Left hindlimb (tissue), 1 donor: ENCODE measurements around the gene PAPOLG.
"Not testable (repeated sequence)": the region's sequence is repeated elsewhere in the genome, so short reads cannot be mapped to it uniquely, and the experiment has no call there.

ENCODE experiments used
- DNase-seq: peaks from one replicate; pipeline ENCODE4 v3.0.0-alpha.2; 2018

Gene PAPOLG

DNA sequence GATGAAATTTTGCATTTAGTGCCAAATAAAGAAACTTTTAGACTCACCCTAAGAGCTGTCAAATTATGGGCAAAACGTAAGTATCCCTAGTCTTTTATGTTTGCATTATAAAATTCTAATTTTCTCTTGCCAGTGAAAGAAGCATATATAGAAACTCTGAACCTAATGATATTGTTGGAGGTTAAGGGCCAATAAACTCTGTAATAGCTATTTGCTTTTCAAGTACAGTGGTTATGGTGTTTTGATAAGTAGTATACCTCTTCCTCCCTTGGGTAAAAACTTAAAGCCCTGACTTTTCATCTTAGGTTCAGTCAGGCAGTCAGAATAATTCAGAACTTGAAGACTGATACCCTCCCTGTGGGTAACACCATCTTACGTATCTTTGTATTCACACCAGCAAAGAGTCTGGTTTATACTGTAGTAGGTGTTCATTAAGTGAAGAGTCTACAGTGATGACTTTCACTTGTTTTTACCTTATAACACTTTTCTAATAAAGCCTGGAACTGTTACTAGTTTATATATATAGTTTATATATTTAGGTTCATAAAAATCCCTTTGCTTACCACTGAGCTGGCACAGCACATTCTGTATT is 19.1 kb downstream of the PAPOLG start:
- DNase-seq, result no peak

DNA sequence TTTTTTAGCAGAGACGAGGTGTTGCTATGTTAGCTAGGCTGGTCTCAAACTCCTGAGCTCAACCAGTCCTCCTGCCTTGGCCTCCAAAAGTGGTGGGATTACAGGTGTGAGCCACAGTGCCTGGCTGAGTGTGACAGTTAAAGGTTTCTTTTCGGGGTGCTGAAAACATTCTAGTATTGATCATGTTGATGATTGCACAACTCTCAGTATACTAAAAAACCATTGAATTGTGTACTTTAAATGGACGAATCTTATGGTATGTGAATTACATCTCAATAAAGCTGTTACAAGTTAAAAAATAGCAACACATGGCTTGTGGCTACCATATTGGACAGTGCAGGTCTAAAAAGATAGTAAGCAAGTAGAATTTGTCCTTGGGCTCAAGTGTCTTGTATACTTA is 22.3 kb downstream of the PAPOLG start:
- DNase-seq, result no peak

- DNase-seq, result no peak
Measured at GRCh38 chr2:60779426-60779825, 23.4 kb downstream of the PAPOLG start.

GRCh38 chr2:60780721-60781120 is 24.7 kb downstream of the PAPOLG start:
- no peak for DNase-seq

GRCh38 chr2:60793169-60793568 is 37.1 kb downstream of the PAPOLG start:
- DNase-seq, result no peak

- no peak for DNase-seq
Measured at GRCh38 chr2:60794271-60794863, 38.3 kb downstream of the PAPOLG start.

DNA sequence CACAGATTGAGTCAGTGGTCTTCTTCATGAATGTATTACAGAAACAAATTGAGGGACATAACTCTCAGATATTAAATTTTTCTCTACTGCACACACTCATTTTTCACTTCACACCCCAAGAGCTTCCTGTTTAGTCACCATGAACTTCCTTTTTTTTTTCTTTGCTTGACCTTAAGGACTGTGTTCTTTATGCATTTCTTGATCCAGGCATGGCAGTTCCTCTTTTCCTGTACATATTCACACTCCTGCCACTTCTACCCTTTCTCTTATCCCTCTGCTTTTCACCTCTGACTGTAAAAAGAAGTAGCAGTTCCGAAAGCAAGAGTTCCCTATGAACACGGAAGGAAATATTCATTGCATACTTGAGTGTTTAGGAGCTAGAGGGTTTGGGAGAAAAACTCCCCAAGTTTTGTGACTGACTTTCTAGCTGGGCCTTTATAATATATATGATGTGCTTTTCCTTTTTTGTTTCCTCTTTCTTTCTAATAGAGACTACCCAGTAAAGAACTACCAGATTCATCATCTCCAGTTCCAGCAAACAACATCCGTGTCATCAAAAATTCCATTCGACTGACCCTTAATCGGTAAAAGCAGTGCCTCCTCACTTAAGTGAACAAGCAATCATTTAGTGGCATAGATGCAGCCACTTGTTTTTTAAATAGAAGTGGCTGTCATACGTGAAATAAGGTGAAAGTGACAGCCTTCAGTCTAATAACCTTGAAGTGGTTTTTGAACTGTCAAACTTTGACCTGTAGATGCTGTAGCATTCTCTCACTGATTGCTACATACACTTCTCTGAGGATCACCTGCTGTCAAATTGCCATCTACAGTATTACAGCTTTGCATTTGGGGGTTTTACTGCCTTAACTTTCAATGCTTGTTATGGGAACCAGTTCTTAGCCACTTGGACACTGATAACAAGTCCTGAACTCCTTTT is 40.8 kb downstream of the PAPOLG start:
- no peak for DNase-seq

- DNase-seq, result no peak
Measured at GRCh38 chr2:60804473-60804872, 48.4 kb downstream of the PAPOLG start.

DNA sequence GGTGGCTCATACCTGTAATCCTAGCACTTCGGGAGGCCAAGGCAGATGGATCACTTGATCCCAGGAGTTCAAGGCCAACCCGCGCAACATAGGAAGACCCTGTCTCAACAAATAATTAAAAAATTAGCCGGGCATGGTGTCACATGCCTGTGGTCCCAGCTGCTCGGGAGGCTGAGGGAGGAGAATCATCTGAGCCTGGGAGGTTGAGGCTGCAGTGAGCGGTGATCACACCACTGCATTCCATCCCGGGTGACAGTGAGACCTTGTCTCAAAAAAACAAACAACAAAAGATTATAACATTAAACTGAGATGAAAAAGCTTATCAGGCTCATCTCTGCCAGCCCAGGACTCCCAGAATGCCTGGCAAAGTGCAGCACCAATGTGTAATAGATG is 50.5 kb downstream of the PAPOLG start:
- DNase-seq, result no peak

DNA sequence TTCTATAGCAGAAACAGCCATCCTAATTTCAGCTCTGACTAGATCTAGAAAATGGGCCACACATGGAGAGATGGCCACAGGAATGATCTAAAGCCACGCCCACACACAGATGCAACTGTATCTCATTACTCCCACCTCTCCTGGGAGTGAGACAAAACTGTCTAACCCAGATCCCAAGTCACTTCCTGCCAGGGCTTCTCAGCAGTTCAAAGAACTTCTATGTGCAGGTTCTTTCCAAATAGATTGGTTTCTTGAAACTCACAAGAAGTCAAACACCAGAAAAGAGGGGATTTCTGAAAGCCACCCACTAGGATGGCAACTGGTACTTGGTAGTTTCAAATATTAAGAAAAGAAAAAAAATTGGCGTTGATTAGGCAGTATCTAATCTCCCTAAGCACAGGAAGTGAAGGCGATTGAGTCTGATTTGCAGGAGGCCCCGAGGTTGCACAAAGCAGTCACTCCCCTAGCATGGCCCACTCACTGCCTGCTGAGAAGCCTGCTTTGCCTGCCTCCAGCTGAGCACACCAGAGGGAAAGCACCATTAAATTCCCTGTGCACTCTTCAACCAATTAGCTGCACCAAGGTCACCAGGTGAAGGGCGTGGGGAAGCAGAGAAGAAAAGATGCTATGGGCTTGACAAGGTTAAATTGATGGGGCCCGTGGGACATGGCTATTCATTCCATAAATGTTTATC is 51.1 kb downstream of the PAPOLG start:
- no peak for DNase-seq

DNA sequence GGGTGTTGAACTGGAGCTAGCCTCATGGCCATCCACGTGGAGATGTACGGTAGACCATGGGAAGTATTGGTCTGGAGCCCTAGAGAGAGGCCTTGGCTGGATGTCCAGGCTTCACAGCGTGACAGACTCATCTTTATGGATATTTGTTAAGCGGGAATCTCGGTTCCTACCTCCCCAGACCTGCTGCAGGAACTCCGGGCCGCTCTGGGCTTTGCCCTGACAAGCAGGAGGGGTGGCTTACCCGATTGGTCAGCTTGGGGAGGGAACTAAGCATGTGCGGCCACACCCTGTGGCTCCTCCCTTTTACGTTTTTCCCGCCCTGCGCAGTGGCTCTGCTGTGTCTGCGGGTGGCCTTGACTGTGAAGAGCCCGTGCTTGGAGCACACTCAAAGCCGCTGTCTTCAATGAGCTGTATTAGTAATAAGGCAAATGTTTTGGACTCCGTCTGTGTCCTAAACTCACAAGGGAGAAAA is 52.3 kb downstream of the PAPOLG start:
- no peak for DNase-seq

DNA sequence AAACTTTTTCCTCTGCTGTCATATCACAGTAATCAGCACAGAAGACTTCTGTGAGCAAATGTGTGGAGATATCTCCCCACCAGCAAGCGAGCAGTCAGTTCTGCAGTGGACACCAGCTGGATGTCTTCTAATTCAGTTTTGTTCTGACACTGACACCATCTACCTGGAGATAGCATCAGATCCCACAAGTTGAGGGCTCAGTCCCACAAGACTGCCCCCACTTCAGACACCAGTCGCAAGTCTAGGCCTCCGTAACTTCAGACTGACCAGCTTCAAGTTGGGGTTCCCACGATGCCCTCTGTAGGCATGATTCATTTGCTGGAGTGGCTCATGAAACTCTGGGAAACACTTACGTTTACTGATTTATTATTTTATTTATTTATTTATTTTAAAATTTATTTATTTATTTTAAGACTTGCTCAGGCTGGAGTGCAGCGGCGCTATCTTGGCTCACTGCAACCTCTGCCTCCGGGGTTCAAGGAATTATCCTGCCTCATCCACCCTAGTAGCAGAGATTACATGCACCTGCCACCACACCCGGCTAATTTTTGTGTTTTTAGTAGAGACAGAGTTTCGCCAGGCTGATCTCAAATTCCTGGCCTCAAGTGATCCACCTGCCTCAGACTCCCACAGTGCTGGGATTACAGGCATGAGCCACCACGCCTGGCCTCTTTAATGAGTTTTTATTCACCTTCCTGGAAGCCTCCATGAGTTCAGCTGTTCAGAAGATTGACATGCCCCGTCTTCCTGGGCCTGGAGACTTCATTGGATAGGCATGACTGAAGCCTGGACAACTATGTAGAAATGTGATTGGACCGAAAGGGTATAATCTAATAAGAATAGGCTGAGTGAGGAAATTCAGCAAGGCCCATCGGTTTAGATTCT is 55.7 kb downstream of the PAPOLG start:
- DNase-seq, result no peak

GRCh38 chr2:60817191-60817590 is 61.1 kb downstream of the PAPOLG start:
- DNase-seq, result not testable (repeated sequence)

GRCh38 chr2:60818272-60818671 is 62.2 kb downstream of the PAPOLG start:
- no peak for DNase-seq

- no peak for DNase-seq
Measured at GRCh38 chr2:60819155-60819862, 63.2 kb downstream of the PAPOLG start.

DNA sequence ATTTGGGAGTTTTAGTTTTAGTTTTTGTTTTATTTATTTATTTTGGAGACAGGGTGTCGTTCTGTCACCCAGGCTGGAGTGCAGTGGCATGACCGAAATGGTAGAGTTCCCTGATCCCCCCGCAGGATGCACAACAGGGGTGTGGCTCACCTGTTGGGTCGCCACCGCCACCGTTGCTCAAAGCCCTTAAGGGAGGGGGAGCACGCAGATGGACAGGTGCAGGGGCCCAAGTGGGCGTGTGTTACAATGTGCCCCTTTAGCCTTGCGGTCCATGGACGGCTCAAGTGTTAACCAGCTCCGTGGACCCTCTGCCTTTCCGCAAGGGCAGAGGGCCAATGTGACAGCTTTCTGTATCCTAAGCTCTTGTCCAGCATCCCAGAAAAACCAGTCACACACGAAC is 63.9 kb downstream of the PAPOLG start:
- no peak for DNase-seq

- no peak for DNase-seq
Measured at GRCh38 chr2:60820416-60821132, 64.5 kb downstream of the PAPOLG start.

DNA sequence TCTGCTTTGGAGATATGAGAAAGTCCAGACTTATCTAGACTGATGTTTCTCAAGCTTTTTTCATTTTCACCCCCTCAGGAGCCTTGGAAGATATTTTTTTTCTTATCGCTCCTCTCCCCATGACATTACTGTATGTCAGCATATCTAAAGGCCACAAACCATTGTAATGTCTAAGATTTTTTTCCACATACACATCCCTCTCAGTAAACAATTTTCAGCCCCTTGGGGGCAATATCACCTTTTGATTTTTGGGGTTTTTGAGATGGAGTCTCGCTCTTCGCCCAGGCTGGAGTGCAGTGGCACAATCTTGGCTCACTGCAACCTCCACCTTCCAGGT is 65.0 kb downstream of the PAPOLG start:
- no peak for DNase-seq

DNA sequence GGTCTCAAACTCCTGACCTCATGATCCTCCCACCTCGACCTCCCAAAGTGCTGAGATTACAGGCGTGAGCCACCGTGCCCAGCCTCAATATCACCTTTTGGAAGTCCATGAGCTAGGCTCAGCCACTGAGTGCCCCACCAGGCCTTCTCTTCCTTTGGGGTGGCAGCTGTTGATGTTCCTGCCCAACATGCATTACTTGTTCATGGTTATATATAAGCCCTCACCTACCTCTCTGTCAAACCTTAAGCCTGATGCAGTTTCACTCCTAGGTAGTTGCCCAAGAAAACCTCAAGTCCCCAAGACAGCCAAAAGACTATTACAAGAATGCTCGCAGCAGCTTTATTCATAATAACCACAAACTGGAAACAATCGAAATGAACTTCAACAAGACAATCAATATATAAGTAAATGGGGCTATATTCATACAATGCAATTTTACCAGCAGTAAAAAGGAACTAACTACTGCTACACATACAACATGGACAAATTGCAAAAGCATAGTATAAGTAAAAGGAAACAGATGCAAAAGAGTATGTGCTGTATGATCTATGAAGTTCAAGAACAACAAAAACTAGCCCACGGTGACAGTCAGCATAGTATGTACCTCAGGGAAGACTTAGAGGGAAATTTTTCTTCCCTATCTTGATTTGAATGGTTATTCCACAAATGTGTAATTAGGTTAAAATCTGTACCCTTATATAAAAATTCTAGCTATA is 65.7 kb downstream of the PAPOLG start:
- no peak for DNase-seq

DNA sequence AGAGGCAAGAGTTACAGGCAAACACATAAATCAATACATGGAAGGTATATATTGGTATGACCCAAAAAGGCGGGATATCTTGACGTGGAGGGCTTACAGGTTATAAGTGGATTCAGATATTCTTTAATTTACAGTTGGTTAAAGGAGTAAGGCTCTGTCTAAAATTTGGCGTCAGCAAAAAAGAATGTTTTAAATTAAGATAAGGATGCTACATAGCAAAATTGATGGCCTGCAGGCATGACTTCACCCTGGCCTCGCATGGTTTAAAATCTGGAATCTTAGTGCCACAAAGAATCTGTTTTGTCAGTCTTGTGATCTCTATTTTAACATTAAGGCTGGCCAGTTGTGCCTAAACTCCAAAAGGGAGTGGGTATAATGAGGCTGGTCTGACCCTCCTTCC is 66.9 kb downstream of the PAPOLG start:
- DNase-seq, result no peak
